Kidney glomerular epithelial cell (primary cell): ENCODE data around the gene FHIT.
"Not testable (repeated sequence)": the region's sequence is repeated elsewhere in the genome, so short reads cannot be mapped to it uniquely, and the experiment has no call there.

ENCODE experiments used
- DNase-seq: peaks from one replicate; lab custom pipeline; 2025; lab: John Stamatoyannopoulos, UW

FHIT gene

DNA sequence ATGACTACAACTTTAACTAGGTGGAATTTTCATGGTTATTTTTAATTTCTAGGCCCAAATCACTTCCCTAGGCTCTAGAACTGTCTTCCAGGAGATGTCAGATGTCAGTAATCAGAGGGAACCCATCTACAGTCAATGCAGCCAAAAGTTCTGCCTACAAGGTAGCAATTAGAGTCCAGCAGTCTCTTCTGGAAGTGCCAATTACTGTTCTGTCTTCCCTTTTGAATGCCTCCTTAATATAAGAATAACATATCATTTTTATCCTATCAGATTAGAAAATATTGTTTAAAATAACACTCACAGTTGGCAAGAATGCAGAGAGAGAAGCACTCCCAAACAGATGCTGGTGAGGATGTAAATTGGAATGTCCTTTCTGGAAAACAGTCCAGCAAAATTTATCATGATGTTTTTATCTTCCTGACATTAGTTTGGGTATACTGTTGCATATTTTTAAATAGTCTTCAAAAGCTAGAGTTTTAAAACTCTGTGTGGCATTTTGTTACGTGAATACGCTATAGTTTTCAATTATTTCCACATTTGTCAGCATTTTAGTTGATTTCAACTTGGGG, 543.7 kb downstream of the FHIT start:
- no peak for DNase-seq

DNA sequence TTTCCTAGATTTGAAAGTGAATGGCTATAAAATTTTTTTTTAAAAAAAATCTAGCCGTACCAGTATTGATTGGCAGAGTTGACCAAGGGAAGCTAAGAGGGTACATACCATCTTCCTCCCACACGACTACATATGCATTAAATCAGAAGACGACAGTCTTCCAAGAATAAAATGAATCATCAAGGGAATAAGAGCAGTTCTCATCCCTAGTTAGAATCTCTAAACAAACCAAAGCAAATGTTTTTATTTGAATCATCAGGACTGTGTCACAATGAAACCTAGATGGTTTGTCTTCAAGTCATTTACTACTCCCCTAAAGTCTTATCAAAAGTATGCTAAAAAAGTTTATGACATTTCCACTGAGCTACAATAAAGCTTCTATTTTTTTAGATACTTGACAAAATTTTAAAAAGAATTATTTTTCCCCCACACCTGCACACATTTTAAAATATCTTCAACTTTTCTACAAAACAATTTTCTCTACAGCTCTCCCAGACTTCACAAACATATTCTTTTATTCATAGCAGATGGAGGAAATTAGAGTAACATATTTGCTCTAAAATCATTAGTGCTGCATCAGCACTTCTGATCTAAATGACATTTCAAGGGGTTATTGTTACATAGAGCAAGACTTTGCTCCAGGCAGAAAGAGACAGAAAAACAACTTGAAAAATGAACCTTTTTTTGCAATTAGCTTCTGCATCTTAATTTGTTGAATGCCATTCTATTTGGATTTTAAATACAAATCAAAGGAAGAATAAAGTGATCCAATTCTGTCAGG, 547.1 kb downstream of the FHIT start:
- DNase-seq: peak; percentile 40

DNA sequence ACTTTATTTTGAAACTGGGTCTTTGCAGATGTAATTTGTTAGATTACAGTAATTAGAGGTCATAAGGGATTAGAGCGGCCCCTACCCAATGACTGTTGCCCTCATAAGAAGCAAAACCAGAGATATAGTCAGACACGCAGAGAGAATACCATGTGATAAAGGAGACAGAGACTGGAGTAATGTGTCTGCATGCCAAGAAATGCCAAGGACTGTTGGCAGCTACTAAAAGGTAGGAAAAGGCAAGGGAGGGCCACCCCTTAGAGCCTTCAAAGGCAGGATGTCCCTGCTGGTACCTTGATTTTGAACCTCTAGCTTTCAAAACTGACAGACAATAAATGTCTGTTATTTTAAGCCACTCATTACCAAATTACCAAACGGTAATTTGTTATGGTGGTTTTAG, 548.2 kb downstream of the FHIT start:
- DNase-seq: no peak

DNA sequence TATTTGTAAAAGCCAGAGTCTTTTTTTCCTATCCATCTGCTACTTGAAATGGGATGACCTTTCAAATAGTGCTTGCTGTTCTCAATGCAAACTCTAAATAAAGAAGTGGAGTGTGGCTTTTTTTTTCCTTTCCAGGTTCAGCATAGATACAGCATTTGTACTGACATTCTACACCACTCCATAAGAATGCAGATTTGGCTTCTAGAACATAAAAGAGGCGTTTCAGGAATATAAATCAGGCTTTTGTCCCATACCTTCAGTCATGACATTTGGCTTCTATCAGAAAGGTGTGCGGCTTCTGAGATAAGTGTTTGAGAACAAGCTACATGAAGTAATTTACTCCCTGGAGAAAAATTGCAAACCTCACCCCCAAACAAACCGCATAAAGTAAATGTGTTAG, 553.1 kb downstream of the FHIT start:
- no peak for DNase-seq

DNA sequence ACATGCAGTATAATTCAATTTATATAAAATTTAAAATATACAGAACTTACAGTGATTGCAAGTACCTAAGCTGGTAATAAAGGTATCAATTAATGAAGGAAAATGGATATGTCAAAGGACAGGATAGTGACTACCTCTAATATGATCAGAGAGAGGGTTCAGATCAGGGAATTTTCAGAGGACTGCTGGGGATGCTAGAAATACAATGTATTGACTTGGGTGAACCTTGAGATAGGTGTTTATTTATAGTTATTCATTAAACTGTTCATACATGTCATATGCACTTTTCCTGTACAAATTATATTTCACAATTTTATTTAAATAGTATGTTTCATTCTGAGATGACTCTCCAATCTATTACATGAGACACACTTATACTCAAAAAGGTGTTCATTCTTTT, 554.1 kb downstream of the FHIT start:
- no peak for DNase-seq

DNA sequence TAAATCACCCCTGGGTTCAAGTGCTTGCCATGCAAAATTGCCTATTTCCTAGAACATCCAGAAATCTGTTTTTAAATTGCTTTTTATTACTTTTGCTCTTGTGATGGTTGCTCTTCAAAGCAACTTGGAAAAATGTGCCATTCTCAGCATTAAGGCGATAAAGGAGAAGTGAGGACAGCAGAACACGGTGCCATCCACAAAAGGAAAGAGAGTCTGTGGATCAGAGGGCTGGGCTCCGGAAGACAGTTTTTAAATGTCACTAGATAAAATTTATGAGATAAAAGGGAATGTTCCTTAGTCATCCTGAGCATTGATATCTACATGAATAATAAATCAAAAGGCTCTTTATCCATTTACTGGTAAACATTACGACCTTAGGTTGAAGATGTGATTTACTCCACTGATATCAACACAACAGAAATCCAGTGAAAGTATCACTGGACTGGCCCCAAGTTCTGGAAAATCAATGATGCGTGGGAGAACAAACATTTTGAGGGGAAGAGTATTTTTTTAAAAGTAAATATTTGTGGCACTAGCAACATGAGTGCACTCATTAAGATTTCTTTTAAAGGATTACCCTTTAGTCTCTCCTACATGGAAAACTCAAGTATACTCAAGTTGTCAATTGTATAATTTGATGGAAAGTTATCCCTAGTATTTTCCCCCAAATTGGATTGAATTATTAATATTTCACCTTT, 554.7 kb downstream of the FHIT start:
- DNase-seq: peak; percentile 13

DNA sequence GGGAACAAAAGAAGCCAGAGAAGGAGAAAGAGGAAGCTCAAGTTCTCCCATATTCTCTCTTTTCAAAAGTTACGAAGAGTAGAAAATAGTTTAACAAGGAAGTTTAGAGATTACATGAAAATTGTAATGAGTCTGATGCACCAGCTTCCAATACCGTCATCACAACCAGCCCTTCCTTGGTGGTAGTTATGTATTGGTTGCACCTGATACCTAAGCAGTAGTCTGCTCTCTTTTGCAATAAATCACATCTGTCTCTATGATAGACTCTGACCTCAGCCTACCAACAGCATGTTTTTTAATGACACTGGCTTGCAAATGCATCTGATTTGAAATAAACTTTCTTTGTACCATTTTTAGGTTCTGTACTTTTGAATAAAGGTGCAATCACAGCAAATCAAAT, 575.8 kb downstream of the FHIT start:
- no peak for DNase-seq

DNA sequence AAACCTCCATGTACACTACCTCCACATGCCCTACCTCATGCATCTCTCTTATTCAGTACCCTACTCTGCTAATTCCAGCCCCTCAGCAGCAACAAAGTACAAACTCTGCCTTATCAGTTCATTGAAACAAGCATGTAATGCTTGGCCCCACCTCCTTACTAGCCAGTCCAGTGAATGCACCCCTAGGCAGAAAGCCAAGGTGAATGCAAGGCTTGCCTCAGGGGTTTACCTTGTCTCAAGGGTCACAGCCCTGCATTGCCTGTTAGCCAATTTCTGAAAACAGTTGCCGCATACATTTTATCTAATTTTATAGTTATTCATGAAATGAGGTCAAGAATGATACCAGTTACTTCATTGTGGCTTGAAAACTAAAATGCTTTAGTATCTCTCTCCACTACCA, 576.4 kb downstream of the FHIT start:
- no peak for DNase-seq

DNA sequence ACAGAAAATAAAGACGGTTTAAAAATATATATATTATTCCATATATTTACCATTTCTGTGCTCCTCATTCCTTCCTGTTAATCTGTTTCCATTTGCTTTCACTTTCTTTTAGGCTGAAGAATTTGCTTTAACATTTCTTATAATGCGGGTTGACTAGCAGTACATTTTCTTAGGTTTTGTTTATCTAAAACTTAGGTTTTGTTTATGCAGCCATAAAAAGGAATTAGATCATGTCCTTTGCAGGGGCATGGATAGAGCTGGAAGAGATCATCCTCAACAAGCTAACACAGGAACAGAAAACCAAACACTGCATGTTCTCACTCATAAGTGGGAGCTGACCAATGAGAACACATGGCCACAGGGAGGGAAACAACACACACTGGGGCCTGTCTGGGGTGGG, 578.1 kb downstream of the FHIT start:
- DNase-seq: no peak

DNA sequence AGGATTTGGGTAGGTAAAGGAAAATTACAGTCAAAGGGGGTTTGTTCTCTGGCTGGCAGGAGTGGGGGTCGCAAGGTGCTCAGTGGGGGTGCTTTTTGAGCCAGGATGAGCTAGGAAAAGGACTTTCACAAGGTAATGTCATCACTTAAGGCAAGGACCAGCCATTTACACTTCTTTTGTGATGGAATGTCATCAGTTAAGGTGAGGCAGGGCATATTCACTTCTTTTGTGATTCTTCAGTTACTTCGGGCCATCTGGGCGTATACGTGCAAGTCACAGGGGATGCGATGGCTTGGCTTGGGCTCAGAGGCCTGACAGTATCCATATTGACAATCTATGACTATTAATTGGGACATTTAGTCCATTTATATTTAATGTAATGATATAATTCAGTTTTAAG, 578.9 kb downstream of the FHIT start:
- not testable (repeated sequence) for DNase-seq

DNA sequence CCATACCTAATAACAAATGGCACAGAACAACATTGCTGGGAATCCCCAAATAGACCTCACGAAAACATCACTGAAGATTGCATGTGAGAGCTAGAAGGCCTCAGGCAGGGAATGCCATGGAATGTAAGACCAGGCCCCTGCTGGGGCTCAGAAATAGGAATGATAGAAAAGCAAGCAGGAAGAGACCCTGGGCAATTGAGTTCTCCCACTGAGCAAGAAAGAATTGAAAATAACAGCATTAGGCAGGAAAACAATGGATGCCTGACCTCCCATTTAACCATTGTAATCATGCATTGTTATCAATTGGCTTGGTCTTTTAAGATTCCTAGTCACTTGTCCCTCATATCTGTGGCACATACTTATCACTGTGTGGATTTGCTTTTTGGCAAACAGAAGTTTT, 581.6 kb downstream of the FHIT start:
- DNase-seq: no peak

DNA sequence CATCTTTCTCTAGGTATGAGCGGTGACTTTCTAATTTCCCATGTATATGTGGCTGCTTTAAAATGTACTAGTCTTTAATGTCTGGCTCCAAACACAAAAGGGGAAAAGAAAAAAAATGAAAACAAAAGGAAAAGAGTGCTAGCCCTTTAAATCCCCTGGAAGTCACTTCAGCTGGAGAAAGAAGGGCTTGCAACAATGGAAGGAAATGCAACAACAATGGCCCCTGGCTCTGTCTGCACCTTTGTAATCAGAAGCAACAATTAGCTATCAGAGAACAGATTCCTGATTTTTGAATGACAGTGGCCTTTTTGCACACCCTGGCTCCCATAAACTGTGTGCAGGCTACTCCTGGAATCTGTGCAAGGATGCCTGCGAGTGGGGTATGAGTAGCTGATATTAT, 591.2 kb downstream of the FHIT start:
- DNase-seq: no peak

DNA sequence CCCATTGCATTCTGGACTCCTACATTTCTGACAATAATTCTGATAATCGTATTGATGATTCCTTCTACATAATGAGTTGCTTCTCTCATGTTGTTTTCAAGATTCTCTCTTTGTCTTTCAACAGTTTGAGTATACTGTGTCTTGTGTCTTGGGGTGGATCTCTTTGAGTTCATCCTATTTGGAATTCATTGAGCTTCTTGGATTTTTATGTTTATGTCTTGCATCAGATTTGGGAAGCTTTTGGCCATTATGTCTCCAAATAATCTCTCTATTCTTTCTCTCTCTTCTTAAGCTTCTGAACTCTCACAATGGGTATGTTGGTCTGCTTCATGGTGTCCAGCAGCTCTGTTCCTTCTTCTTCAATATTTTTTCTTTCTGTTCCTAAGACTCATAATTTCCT, 592.2 kb downstream of the FHIT start:
- DNase-seq: no peak

DNA sequence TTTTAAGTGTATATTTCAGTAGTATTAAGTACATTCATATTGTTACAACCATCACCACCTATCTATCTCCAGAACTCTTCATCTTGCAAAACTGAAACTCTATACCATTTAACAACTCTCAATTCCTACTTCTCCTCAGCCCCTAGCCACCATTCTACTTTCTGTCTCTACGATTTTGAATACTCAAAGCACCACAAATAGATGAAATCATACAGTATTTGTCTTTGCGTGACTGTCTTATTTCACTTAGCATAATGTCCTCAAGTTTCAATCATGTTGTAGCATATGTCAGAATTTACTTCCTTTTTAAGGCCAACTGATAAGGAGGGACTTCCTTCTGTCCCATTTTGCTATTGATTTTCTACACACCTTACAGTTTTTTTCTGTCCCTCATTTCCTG, 593.3 kb downstream of the FHIT start:
- no peak for DNase-seq

DNA sequence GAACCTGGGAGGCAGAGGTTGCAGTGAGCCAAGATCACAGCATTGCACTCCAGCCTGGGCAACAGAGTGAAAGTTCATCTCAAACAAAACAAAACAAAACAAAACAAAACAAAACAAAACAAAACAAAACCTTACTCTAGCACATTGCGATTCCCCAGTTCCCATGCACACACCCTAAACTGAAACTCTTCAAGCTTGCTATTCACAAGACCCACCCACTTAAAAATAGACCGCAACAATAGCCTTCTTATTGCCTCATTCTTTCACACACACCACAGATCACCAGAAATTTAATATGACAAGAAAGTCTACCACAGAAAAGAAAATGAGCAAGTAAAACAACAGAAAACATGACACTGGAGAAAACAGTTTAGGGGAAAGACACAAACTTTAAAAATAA, 598.4 kb downstream of the FHIT start:
- DNase-seq: no peak

DNA sequence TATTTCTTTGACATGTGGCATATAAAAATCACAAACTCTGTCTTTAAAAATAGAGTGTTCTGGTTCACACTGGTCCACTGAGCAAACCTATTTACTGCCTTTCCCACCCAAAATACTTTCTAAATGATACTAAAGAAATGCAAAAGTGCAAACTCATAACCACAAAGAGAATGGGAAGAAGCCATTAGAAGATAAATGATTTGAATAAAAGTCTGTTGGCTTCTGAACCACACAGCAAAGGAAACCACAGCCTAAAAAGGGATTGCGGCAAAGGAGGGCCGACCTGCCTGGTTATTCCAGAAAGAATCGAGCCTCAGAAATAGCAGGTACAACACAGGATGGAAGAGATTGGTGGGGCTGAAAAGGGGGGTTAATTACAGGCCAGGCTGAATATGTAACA, 599.5 kb downstream of the FHIT start:
- DNase-seq: no peak

DNA sequence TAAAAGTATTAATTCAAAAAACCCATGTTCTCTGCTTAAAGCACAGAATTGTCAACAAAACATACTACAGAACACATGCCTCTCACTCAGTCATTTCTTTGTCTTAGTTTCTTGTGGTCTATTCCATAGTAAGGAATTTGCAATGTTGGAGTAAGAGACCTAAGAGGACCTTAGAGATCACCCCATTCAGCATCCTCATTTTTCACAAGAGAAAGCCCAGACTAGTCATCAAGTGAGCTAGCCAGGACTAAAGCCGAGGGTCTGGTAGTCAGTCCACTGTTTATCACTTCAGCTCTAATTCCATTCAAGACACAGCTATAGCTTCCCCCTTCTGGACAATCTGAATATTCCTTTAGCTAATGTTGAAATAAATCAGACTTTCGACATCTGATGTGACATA, 601.1 kb downstream of the FHIT start:
- no peak for DNase-seq

DNA sequence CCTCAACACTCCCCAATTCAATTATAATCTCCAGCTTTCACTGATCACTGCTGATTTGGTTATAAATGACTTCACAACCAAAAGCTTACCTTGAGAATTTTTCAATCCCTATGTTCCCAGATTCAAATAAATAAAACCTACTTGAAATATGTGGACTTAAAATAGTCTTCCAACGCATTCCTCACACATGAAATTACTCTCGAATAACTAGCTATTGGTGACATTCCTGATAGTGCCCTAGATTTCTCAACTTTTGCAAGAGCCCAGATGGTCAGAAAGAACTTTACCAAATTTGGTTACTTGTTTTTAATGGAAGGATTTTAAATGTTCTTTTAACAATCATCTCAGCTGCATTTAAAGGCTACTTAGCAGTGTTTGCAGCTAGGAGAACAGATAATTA, 605.5 kb downstream of the FHIT start:
- no peak for DNase-seq

DNA sequence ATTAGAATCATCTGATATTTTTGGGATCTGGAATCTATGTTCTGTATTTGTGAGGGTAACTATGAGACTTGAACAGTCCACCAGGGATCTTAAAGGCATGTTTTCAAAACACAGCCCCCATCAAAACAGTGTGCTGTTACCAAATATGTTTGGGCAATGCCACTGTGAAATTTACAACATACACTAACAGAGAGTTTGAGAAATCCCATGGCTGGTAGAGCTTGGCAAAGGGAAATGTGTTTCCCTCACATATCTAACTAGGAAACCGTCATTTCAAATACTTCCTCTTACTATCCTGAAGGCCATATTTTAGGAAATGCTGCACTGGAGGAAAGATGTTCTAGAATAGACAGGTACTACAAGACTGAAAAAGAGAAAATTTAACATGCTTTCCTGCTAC, 607.4 kb downstream of the FHIT start:
- no peak for DNase-seq

DNA sequence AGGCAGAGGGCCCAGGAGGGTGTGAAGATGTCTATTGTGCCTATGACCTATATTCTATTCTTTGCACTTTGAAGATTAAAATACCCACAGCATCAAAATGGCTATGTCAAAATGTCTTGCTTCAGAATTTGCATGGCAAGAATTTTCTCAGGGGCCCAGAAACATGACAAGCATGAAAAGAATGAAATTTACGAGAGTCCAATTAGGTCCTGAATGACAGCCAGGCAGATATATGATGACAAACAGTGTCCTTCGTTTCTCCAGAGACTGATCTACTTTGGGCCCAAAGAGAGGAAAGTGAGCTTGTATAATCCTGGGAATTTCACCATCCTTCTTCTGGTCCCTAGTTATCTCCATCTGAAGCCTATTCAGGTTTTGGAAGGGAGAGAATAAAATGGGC, 609.9 kb downstream of the FHIT start:
- no peak for DNase-seq

DNA sequence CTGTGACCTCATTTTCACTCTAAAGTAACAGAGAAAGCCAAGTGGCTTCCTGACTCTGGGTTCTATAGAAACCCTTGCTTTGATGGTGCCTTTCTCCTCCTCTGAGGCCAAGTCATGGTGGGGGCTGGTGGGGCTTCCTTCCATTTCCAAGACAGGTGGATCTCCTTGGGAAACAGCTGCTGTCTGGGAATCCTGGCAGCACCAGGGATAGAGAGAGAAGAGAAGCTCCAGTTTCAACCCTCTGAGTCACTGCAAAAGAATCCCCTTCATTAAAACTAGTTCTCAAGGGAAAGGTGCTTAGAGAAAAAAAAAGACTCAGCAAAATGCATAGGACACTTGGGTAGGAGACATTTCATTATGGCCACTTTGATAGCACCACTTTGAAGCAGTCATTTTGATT, 614.4 kb downstream of the FHIT start:
- peak; percentile 78 for DNase-seq

DNA sequence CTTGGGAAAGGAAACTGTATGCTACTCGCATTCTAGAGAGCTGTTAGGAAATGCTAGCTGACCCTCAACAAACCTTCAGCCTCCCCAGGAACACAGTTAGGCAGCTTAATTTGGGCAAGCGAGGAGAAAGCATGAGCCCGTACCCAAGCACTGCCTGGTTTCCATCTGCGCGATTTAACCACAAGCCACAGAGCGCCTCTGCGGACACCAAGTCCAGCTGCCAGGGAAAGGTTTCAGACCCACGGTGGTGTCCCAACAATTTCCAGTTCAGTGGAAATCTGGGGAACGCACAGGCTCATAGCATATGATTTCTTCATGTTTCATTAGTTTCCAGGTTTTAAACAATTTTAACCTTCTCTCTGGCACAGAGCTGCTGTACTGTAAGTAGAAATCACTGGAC, 617.6 kb downstream of the FHIT start:
- no peak for DNase-seq

DNA sequence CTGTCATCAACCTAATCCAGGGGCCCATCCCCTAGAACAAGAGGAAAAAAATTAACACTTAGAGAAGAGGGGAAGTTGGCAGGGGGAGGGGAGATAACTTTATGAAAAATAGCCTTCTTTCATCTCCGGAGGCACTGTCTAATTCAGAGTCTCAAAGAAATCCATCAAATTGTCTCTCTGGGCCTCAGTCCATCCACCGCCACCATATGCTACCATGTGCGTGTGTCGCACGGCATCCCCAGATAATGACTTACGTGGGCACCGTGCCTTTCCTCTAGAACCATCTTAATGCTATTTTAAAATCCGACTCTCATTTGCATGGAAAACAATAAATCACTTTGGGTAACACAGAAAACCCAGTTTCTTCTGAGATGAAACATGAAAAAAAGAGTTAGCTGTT, 619.7 kb downstream of the FHIT start:
- DNase-seq: no peak

DNA sequence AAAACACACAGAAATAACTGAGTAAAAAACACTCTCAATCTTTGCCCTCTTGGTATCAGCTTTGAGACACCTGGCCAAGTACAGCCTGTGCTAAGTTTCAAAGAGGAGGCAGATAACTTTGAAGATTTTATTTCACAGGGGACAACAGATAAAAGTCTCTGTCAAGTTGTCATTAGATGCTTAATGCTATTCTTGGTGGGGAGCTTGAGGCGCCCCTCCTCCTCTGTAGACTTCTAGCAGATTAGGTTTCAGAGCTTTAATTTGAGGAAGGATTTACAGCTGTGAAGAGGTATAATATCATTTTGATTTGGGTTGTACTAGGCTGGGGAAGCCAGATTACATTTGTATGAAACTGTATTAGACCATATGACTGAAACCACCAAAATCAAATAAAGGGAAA, 620.3 kb downstream of the FHIT start:
- DNase-seq: no peak
